AG08396 (cell line): Measurements from ENCODE around the gene CFL1.

Experiments
- DNase-seq: peaks from one replicate; pipeline ENCODE4 v3.0.0; 2012; ENCODE audit warnings: low spot score, mixed read lengths

Gene CFL1

DNA sequence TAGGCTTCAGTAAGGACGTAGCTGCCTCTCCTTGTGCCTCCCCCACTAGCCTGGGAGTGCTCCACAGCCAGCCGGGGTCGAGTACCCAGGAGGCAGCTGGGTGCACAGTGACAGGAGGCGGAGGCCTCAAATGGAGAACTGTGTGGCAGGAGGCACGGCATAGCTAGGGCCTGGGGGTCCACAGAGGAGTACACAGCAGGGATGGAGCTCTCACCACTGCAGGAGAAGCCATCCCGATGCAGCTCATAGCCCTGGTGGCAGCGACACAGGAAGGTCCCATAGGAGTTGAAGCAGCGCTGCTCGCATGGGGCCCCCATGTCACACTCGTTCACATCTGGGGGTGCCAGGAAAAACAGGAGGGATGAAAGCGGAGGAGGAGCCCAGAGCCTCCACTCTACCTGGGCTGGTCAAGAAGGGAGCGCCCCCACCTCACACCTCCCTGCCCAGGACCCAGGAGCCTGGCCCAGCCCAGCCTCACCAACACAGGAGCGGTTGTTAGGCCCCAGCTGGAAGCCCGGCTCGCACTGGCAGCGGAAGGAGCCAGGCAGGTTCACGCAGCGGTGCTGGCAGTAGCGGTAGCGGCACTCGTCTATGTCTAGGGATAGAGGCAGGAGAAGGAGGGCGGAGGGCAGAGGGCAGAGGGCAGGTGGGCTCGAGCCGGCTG, 11.8 kb upstream of the CFL1 start:
- no peak for DNase-seq

- no peak for DNase-seq
Observed at GRCh38 chr11:65868907-65869306, 10.9 kb upstream of the CFL1 start.

DNA sequence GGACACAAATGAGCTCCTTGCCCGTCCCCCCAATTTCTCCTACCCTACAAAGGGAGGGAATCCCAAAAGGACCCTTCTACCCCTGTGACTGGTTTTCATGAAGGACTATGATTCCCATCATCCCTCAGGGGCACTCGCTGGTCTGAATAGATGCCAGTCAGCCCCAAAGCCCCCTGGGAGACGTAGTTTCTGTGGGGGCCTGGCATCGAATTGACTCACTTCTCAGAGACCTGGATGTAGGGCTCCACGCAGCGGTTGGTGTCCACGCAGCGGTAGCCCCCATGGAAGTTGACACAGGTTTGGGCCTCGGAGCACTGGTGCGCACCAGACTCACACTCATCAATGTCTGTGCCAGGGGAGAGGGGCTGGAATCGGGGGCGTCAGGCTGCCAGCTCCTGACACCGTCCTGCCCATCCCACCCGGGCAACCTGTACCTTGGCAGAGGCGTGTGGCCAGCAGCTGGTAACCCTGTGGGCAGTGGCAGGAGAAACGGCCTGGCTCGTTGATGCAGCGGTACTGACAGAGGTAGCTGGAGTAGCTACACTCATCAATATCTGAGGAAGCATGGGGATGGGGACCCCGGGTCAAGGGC, 10.2 kb upstream of the CFL1 start:
- no peak for DNase-seq

DNA sequence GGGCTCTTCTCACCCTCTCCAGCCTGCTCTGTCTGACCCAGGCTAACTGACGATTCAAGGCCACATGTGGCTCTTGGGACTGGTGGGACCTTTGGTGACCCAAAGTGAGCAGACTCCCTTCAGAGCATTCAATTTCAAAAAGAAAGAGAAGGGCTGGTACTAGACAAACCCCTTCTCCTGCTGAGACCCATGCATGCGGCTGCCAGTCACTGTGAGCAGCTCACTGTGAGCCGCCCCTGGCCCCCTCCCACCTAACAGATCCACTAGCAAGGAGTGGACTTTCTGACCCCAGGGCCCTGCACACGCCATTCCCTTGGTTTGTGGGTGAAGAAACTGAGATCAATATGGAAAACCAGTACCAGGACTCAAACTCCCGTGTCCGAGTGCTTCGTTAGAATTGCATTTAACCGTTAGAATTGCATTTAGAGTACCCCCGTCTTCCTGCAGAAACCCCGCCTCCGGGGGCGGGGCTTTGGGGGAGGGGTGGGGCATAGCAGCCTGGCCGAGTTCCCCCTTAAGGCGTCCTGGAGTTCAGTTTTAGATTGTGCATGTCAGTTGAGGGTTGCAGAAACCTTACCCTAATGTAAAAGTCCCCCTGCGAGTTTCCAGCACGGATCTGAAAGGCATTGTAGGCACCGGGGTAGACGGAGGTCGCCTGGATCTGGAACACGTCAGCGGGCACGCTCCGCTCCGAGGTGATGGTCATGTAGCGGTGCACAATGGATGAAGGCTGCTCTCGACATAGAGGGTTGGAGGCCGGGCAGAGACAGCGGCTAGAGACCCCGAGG, 9.5 kb upstream of the CFL1 start:
- DNase-seq, result no peak

DNA sequence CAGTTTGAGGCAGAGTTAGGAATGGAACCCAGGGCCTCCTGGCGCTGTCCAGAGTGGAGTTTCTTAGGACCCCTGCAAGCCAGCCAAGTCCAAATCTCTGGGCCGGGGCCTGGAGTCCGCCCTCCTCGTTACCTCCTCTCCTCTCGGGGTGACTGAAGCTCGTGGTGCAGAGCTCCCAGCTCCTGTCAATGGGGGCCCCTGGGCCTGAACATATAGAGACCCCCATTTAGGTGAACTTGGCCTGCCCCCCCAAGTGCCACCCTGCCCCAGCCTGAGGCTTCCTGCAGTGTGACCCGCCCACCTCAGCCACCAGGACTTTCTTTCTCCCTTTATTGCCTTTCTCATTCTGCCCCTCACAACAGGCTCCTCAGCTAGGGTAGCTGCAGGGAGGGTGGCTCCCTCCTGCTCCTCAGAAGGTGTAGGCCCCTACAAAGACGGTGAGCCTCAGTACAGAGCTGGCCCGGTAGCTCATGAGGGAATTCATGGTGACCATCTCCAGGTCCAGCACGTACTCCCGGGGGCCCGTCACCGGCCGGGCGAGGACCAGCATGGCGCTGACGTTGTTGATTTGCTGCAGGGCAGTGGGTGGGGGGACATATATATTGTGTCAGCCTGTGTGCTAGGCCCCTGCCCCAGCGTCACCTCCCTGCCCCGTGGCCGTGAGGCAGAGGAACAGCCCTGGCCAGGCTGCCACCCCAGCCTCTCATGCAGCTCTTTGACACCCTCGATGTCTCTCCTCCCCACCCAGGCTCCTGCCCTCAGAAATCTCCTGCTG, 8.7 kb upstream of the CFL1 start:
- no peak for DNase-seq

GRCh38 chr11:65865550-65866172, 7.7 kb upstream of the CFL1 start:
- no peak for DNase-seq

DNA sequence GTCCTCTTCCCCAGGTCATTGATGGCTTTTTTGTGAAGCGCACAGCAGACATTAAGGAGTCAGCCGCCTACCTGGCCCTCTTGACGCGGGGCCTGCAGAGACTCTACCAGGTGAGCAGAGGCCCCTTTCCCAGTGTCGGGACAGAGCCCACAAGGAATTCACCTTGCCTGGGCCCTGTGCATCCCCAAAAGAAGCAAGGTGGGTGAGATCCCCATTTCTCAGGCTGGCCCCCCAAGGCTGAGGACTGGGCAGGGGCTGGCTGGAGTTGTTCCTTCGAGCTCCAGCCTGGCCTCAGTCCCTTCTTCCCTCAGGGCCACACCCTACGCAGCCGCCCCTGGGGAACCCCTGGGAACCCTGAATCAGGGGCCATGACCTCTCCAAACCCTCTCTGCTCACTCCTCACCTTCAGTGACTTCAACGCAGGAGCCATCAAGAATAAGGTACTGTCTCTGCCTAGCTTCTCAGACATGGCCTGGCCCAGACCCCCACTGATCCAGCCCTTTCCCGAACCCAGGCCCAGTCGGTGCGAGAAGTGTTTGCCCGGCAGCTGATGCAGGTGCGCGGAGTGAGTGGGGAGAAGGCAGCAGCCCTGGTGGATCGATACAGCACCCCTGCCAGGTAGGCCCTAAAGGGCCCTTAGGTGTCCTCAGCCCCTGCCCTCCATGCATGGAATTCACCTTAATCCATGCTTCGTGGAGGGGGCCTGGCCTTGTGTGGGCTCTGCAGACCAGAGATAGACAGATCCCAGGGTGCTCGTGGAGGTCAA, 6.9 kb upstream of the CFL1 start:
- DNase-seq, result no peak

DNA sequence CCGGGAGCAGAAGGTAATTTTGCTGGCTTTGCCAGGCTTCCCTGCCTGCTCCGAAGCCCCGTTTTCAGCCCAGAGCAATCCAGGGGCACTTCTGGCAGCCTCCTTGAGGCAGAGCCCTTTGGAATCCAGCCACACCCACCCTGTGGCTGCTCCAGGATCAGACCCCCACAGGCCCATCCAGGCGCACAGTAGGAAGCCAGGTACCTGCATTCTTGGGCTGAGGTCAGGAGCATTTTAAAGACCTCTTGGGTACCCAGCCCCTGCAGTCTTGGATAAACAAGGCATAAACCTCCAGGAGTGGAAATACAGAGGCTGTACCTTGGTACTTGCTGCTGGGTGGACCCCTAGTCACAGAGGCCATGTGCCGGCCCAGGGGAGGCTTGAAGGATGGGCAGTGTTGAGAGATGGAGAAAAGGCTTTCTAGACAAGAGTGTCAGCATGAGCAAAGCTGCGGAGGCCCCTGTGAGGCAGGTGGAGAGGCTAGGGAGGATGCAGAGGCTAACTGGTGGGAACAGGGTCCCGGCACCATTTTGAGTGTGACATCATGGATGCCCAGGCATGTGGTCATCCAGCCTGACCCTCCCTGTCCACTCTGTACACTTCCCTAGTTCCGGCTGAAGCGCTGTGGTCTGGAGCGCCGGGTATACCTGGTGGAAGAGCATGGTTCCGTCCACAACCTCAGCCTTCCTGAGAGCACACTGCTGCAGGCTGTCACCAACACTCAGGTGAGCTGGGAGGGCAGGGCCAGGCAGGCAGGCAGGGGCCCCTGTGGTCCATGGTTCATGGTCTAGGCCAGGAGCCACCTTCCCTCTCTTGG, 6.1 kb upstream of the CFL1 start:
- no peak for DNase-seq

DNA sequence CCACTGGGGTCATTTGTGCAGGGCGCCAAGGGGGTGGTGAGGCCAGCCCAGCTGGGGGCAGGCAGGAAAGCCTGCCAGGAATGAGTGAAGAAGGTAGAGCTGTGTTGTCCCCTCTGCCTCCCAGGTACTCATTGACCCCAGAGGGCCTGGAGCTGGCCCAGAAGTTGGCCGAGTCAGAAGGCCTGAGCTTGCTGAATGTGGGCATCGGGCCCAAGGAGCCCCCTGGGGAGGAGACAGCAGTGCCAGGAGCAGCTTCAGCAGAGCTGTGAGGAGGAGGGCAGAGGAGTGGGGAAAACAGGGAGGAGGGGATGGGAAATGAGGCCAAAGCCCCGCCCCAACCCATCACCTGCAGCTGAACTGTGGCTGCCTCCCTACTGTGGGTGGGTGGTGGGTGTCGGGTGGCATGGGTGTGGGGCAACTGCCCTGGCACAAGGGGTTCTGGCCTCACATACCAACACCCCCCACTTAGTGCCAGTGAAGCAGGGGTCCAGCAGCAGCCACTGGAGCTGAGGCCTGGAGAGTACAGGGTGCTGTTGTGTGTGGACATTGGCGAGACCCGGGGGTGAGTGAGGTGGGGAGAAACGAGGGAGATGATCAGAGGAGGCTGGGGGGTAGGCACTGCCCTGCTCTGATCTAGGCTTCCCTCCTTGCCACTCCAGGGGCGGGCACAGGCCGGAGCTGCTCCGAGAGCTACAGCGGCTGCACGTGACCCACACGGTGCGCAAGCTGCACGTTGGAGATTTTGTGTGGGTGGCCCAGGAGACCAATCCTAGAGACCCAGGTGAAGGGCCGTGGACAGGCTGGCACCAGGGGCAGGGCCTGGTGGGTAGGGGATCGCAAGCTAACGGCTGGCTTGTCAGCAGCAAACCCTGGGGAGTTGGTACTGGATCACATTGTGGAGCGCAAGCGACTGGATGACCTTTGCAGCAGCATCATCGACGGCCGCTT, 5.2 kb upstream of the CFL1 start:
- no peak for DNase-seq

GRCh38 chr11:65862191-65862735, 4.3 kb upstream of the CFL1 start:
- DNase-seq, result no peak

DNA sequence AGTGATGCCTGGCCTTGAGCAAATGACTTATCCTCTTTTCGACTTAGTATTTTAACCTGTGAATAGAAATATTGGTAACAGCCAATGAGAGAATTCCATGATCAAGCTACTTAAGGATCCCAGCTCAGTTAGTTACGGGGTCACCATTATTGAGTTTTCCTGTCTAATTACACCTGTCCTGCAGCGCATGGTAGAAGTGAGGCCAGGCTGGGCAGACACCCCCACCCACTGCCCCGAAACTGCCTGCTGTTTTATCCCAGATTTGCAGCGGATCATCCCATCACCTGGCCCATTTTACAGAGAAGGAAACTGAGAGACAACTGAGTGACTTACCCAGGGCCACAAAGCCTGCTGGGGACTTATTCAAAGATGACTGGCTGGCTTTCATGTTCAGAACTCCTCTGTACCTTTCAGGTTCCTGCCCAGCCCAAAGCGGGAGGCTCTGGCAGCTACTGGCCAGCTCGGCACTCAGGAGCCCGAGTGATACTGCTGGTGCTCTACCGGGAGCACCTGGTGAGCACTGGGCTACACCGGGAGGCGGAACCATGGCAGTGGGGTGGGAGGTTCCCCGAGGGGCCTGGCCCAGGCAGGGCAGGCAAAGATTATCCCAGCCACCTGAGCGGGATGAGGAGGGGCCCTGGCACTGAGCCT, 3.7 kb upstream of the CFL1 start:
- DNase-seq, result no peak

DNA sequence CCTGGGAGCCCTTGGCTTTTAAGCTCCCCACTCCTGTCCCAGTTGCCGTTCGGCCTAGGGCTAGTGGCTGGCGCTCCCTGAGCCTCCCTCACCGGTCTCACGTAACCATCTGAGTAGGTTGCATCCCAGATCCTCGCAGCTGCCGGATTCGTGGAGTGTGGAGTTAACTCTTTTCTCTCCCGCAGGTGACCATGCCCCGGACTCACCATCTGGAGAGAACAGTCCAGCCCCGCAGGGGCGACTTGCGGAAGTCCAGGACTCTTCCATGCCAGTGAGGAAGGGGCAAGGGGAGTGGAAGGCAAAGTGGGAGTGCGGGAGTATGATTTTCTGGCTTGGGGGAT, 3.2 kb upstream of the CFL1 start:
- DNase-seq, result no peak

- DNase-seq, result peak; percentile 92
Observed at GRCh38 chr11:65860278-65861164, 2.5 kb upstream of the CFL1 start, which contains the start of gene MUS81. MUS81 (plus strand) TSS chr11:65860433; CDS start chr11:65860754, 321 bp downstream.

- no peak for DNase-seq
Observed at GRCh38 chr11:65859812-65860277, 1.9 kb upstream of the CFL1 start.

DNA sequence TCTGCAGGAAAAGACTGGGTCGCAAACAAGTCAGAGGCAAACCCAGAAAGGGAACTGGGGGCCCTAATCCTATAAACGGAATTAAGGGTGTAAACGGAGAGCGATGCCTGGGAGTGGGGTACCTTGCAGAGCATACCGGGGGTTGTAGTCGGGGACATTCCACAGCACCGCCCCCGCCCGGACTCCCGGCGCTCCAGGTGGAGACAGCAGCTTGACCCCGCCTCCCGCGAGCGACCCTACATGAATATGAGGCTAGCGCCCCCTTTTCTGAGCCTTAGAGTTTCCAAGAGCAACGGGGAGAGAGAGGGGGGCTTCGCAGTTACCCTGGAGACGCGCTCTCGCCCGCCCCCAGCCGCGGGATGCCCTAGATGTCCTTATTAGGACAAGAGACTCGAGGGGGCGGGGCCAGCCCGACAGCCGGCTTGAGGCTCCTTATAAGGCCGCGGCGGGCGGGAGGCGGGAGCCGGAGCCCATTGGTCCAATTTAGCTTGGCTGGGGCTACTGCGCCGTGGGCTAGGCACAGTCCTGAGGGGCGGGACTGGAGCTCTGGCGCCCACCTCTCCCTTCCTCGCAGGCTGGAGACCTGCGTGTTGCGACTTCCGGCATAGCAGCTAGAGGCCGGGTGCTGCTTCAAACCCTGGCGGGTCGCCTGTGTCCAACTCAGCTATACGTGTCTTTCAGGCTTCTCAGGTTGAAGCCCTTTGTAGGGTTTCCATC, 1.3 kb upstream of the CFL1 start:
- DNase-seq, result peak; percentile 95

DNA sequence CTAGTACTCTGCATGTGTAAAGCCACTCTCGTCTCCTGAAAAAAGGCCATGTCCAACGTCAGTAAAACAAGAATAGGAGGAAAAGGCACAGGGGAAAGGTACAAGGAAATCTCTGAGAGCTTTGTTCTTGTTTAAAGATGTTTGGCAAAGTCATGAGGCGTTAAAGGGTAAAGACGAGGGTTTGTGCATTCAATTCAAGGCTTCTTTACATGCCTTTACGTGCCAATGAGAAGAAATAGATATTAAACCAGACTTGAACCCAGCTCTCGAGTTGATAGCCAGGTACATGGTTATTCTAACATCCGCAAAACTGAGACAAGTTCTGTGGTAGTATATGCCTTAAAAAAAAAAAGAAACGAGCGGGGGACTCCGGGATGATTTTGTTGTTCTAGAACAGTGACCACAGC, 704 bp upstream of the CFL1 start:
- no peak for DNase-seq

DNA sequence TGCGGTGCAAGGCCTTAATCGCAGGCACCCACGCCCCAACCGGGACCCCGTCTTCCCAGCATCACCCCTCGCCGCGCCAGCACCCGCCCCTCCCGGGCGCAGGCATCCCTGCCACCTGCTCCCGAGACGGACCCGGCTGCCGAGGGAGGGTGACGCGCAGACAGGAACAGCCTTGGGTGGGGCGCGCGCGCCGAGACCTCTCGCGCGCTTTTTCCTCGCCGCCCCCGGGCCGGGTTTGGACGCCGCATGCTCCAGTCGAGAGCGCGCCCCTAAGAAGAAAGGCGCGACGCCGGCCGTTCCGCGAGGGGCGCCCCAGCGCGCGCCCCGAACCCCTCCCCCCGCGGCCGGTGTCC, 504 bp downstream of the CFL1 start:
- no peak for DNase-seq
